HG02870 (cell line): Measurements from ENCODE around the gene ZFAND6.
"Not testable (repeated sequence)": the region's sequence is repeated elsewhere in the genome, so short reads cannot be mapped to it uniquely, and the experiment has no call there.

Experiments
- ATAC-seq: cut with Tn5 transposase; IDR thresholded peaks from one replicate; pipeline ENCODE4 v1.9.1; 2021; ENCODE audit warnings: mild to moderate bottlenecking, moderate library complexity; ENCODE audit not compliant: unreplicated experiment

The ZFAND6 gene

GRCh38 chr15:80140909-80141308 is 81.4 kb downstream of the ZFAND6 start:
- no peak for ATAC-seq

- no peak for ATAC-seq
Measured at GRCh38 chr15:80141916-80142598, 82.6 kb downstream of the ZFAND6 start.

GRCh38 chr15:80142646-80143045 is 83.2 kb downstream of the ZFAND6 start:
- ATAC-seq = no peak

GRCh38 chr15:80151148-80151547 is 91.7 kb downstream of the ZFAND6 start:
- ATAC-seq = no peak

GRCh38 chr15:80151576-80151975 is 92.1 kb downstream of the ZFAND6 start:
- ATAC-seq = no peak

- peak; percentile 49 for ATAC-seq
Measured at GRCh38 chr15:80152180-80152895, 92.9 kb downstream of the ZFAND6 start.

- peak; percentile 60 for ATAC-seq
Measured at GRCh38 chr15:80152896-80153876, 93.7 kb downstream of the ZFAND6 start, which contains the start of gene FAH. TSS of gene FAH (plus strand) at chr15:80152999. CDS start at chr15:80153055, 56 bp downstream.

GRCh38 chr15:80153900-80154299 is 94.4 kb downstream of the ZFAND6 start:
- ATAC-seq = no peak

- no peak for ATAC-seq
Measured at GRCh38 chr15:80154336-80154735, 94.9 kb downstream of the ZFAND6 start.

GRCh38 chr15:80155001-80155377 is 95.5 kb downstream of the ZFAND6 start:
- no peak for ATAC-seq

GRCh38 chr15:80155378-80156175 is 96.1 kb downstream of the ZFAND6 start:
- not testable (repeated sequence) for ATAC-seq

GRCh38 chr15:80156176-80156720 is 96.8 kb downstream of the ZFAND6 start:
- ATAC-seq = no peak

GRCh38 chr15:80157215-80157614 is 97.7 kb downstream of the ZFAND6 start:
- no peak for ATAC-seq

GRCh38 chr15:80159301-80159700 is 99.8 kb downstream of the ZFAND6 start:
- no peak for ATAC-seq

- no peak for ATAC-seq
Measured at GRCh38 chr15:80159811-80160569, 100.5 kb downstream of the ZFAND6 start.

GRCh38 chr15:80160570-80161156 is 101.2 kb downstream of the ZFAND6 start:
- peak; percentile 57 for ATAC-seq

- no peak for ATAC-seq
Measured at GRCh38 chr15:80161468-80162016, 102.1 kb downstream of the ZFAND6 start.

- ATAC-seq = no peak
Measured at GRCh38 chr15:80162059-80162554, 102.6 kb downstream of the ZFAND6 start.
